Embryonic facial prominence (tissue), 1 donor: ENCODE results near the gene MTR.

Experiments
- DNase-seq: peaks from one replicate; pipeline ENCODE4 v3.0.0-alpha.2; 2016; ENCODE audit errors: extremely low spot score

Gene MTR

GRCh38 chr1:236795035-236795756, at the start of gene MTR:
Gene MTR, plus strand, starts transcription at chr1:236795292. Its CDS starts 412 bp downstream, at chr1:236795704.
- peak; percentile 94 for DNase-seq

GRCh38 chr1:236746785-236747184, 48.3 kb upstream of the MTR start:
- no peak for DNase-seq

GRCh38 chr1:236747311-236747985, 47.6 kb upstream of the MTR start:
- no peak for DNase-seq

GRCh38 chr1:236748268-236748870, 46.7 kb upstream of the MTR start:
- DNase-seq: no peak

- no peak for DNase-seq
Measured at GRCh38 chr1:236750928-236751327, 44.2 kb upstream of the MTR start.

- no peak for DNase-seq
Measured at GRCh38 chr1:236751385-236751784, 43.7 kb upstream of the MTR start.

GRCh38 chr1:236751935-236752334, 43.2 kb upstream of the MTR start:
- no peak for DNase-seq

- no peak for DNase-seq
Measured at GRCh38 chr1:236753516-236753915, 41.6 kb upstream of the MTR start.

GRCh38 chr1:236753964-236754363, 41.1 kb upstream of the MTR start:
- DNase-seq: no peak

- DNase-seq: no peak
Measured at GRCh38 chr1:236754525-236755210, 40.4 kb upstream of the MTR start.

GRCh38 chr1:236757640-236758039, 37.5 kb upstream of the MTR start:
- no peak for DNase-seq

GRCh38 chr1:236759252-236759859, 35.7 kb upstream of the MTR start:
- DNase-seq: no peak

GRCh38 chr1:236760480-236760879, 34.6 kb upstream of the MTR start:
- DNase-seq: no peak

- DNase-seq: no peak
Measured at GRCh38 chr1:236760986-236761385, 34.1 kb upstream of the MTR start.

GRCh38 chr1:236761397-236762132, 33.5 kb upstream of the MTR start:
- DNase-seq: no peak

GRCh38 chr1:236762410-236762809, 32.7 kb upstream of the MTR start:
- DNase-seq: no peak

GRCh38 chr1:236765831-236766230, 29.3 kb upstream of the MTR start:
- DNase-seq: no peak

GRCh38 chr1:236766506-236766905, 28.6 kb upstream of the MTR start:
- DNase-seq: no peak

GRCh38 chr1:236767276-236767675, 27.8 kb upstream of the MTR start:
- no peak for DNase-seq

- no peak for DNase-seq
Measured at GRCh38 chr1:236768601-236769000, 26.5 kb upstream of the MTR start.

- no peak for DNase-seq
Measured at GRCh38 chr1:236773919-236774318, 21.2 kb upstream of the MTR start.
